SK-N-SH (cell line): Measurements from ENCODE around the gene OSBPL10. TPM values are rescaled to one million over a fixed set of nuclear protein-coding genes. Genes with fewer than 3 reads are reported as not detected.

Experiments used
- CTCF ChIA-PET: fragments of 300-600, 350-600 bp; formaldehyde crosslinking; extraction: SDS; loops from one replicate; lab custom pipeline; 2021; lab: Yijun Ruan, JAX
- POLR2A ChIA-PET: fragments of 350-600 bp; sonication (Branson Sonifier 250); formaldehyde crosslinking; extraction: SDS; loops from one replicate; lab custom pipeline; 2020; ENCODE audit warnings: antibody characterized with exemption, inconsistent platforms; lab: Yijun Ruan, JAX
- DNase-seq: peaks from one replicate; pipeline ENCODE4 v3.0.0; 2012
- H2AFZ ChIP-seq: fragments of 200-600 bp; sonication (generic); 2 replicates; pipeline ENCODE4 v1.8.1; 2016; ENCODE audit warnings: antibody characterized with exemption, mild to moderate bottlenecking, low read depth
- H3F3A ChIP-seq: fragments of 200-600 bp; sonication (generic); replicated peaks from 2 replicates; pipeline ENCODE3; 2016; ENCODE audit warnings: antibody characterized with exemption, mild to moderate bottlenecking; ENCODE audit not compliant: insufficient read depth
- H3K27ac ChIP-seq, 2 experiments: fragments of 200-500 bp in 1 of 2; fragments of 200-600 bp in 1 of 2; sonication (Bioruptor generic) in 1 of 2; sonication (generic), shearing (Covaris generic) in 1 of 2; 2 replicates each; pipeline versions ENCODE4 v1.5.1 to v1.6.1; 2014 to 2016; ENCODE audit warnings: low read depth in 2 of 2, inconsistent platforms in 1 of 2, low read length in 1 of 2, mild to moderate bottlenecking in 1 of 2, mixed read lengths in 1 of 2
- H3K27me3 ChIP-seq: fragments of 200-600 bp; sonication (generic), shearing (Covaris generic); 2 replicates; pipeline ENCODE4 v1.6.1; 2016; ENCODE audit warnings: mixed run types; ENCODE audit not compliant: insufficient read depth
- H3K36me3 ChIP-seq, 2 experiments: fragments of 200-500 bp in 1 of 2; fragments of 200-600 bp in 1 of 2; sonication (Bioruptor generic) in 1 of 2; sonication (generic) in 1 of 2; replicated peaks in 1 of 2; 2 replicates each; pipeline versions ENCODE3 to v1.5.1; 2014 to 2016; ENCODE audit warnings: low read length in 1 of 2, mild to moderate bottlenecking in 1 of 2; ENCODE audit not compliant: insufficient read depth in 2 of 2, control insufficient read depth in 1 of 2
- H3K4me1 ChIP-seq, 2 experiments: fragments of 200-500 bp in 1 of 2; fragments of 200-600 bp in 1 of 2; sonication (Bioruptor generic) in 1 of 2; sonication (generic), shearing (Covaris generic) in 1 of 2; 2 replicates each; pipeline versions ENCODE4 v1.5.1 to v1.6.1; 2014 to 2016; ENCODE audit warnings: low read depth in 1 of 2, low read length in 1 of 2, mixed run types in 1 of 2; ENCODE audit not compliant: insufficient read depth in 2 of 2, control insufficient read depth in 1 of 2
- H3K4me2 ChIP-seq: fragments of 200-600 bp; sonication (generic), shearing (Covaris generic); 2 replicates; pipeline ENCODE4 v1.6.1; 2017; ENCODE audit warnings: mixed run types
- H3K4me3 ChIP-seq, 2 experiments: fragments of 200-500 bp in 1 of 2; fragments of 200-600 bp in 1 of 2; sonication (Bioruptor generic) in 1 of 2; sonication (generic), shearing (Covaris generic) in 1 of 2; 2 replicates each; pipeline versions ENCODE4 v1.5.1 to v1.8.1; 2014 to 2016; ENCODE audit warnings: low read depth in 2 of 2, inconsistent platforms in 1 of 2, low read length in 1 of 2, mild to moderate bottlenecking in 1 of 2, mixed read lengths in 1 of 2, moderate library complexity in 1 of 2
- H3K79me2 ChIP-seq: fragments of 200-600 bp; sonication (generic); 2 replicates; pipeline ENCODE4 v1.8.1; 2017; ENCODE audit warnings: mild to moderate bottlenecking; ENCODE audit not compliant: insufficient read depth
- H3K9ac ChIP-seq: fragments of 200-600 bp; sonication (generic); 2 replicates; pipeline ENCODE4 v1.6.1; 2017; ENCODE audit warnings: mixed run types
- H3K9me2 ChIP-seq: fragments of 200-600 bp; sonication (generic); 2 replicates; pipeline ENCODE4 v1.6.1; 2017; ENCODE audit warnings: mixed run types
- H3K9me3 ChIP-seq: fragments of 200-600 bp; sonication (generic); 2 replicates; pipeline ENCODE4 v1.6.1; 2017; ENCODE audit warnings: mixed run types, mild to moderate bottlenecking, moderate library complexity
- H4K20me1 ChIP-seq: fragments of 200-600 bp; sonication (generic); 2 replicates; pipeline ENCODE4 v1.6.1; 2017; ENCODE audit warnings: mild to moderate bottlenecking, mixed run types; ENCODE audit not compliant: insufficient read depth
- CHD2 ChIP-seq: fragments of 150-350 bp; IDR thresholded peaks from 2 replicates; pipeline ENCODE4 v1.6.1; 2018; ENCODE audit warnings: low read length; ENCODE audit not compliant: partially characterized antibody
- ELF1 ChIP-seq: IDR thresholded peaks from 2 replicates; pipeline ENCODE4 v1.4.0; 2012
- FOSL2 ChIP-seq: IDR thresholded peaks from 2 replicates; pipeline ENCODE4 v1.4.0; 2012; ENCODE audit warnings: low read depth, mild to moderate bottlenecking, moderate library complexity, borderline replicate concordance
- FOXJ3 ChIP-seq: sonication (generic); formaldehyde crosslinking; IDR thresholded peaks from 2 replicates; pipeline ENCODE4 v1.5.1; 2020; ENCODE audit warnings: mild to moderate bottlenecking, missing genetic modification reagents
- GATA2 ChIP-seq: sonication (generic); formaldehyde crosslinking; IDR thresholded peaks from 2 replicates; pipeline ENCODE4 v1.5.0; 2020; ENCODE audit warnings: mild to moderate bottlenecking, missing genetic modification reagents
- IRF3 ChIP-seq: fragments of 150-350 bp; IDR thresholded peaks from 2 replicates; pipeline ENCODE4 v1.6.1; 2016; ENCODE audit warnings: mild to moderate bottlenecking, low read depth, low read length
- JUND ChIP-seq: IDR thresholded peaks from 2 replicates; pipeline ENCODE4 v1.4.0; 2012
- MEF2A ChIP-seq: IDR thresholded peaks from 2 replicates; pipeline ENCODE4 v1.4.0; 2012; ENCODE audit warnings: low read depth, borderline replicate concordance
- MXI1 ChIP-seq: IDR thresholded peaks from 2 replicates; pipeline ENCODE4 v1.6.1; 2012; ENCODE audit warnings: mild to moderate bottlenecking, low read depth, low read length, improper control_type of control experiment
- NFIC ChIP-seq: IDR thresholded peaks from 2 replicates; pipeline ENCODE4 v1.4.0; 2012; ENCODE audit warnings: borderline replicate concordance
- NRF1 ChIP-seq: IDR thresholded peaks from 2 replicates; pipeline ENCODE4 v1.6.1; 2012; ENCODE audit warnings: low read depth, mild to moderate bottlenecking, low read length
- PBX3 ChIP-seq: IDR thresholded peaks from 2 replicates; pipeline ENCODE4; 2012
- POLR2AphosphoS5 ChIP-seq: IDR thresholded peaks from 2 replicates; pipeline ENCODE4 v1.6.1; 2012; ENCODE audit warnings: low read depth, low read length
- RFX5 ChIP-seq: IDR thresholded peaks from 2 replicates; pipeline ENCODE4 v1.6.1; 2012; ENCODE audit warnings: mild to moderate bottlenecking, improper control_type of control experiment, low read length
- RXRA ChIP-seq: IDR thresholded peaks from 2 replicates; pipeline ENCODE4 v1.4.0; 2012; ENCODE audit warnings: low read depth, mild to moderate bottlenecking, borderline replicate concordance
- SIN3A ChIP-seq: IDR thresholded peaks from 2 replicates; pipeline ENCODE4 v1.6.1; 2012; ENCODE audit warnings: low read depth, mild to moderate bottlenecking, low read length, moderate library complexity, borderline replicate concordance
- SMC3 ChIP-seq: IDR thresholded peaks from 2 replicates; pipeline ENCODE4 v1.6.1; 2012; ENCODE audit warnings: low read depth, low read length, improper control_type of control experiment
- YY1 ChIP-seq: IDR thresholded peaks from 2 replicates; pipeline ENCODE4 v1.4.0; 2012; ENCODE audit warnings: low read depth, mild to moderate bottlenecking
- WGBS: methylation state at CpG from one replicate; pipeline ENCODE4 v1.1.6; 2017; ENCODE audit warnings: low lambda C conversion rate; 5-methylcytosine and 5-hydroxymethylcytosine counted together
- polyA plus RNA-seq, 3 experiments: library from polyadenylated mRNA; depleted of rRNA; stranded (reverse); fragments of >200 nt; gene quantifications; 2 replicates each; pipeline ENCODE4 v1.2.3, GENCODE V29; 2012

The OSBPL10 gene
- polyA plus RNA-seq, 1 of the 3 experiments (the other 2 are of a cell fraction): 0.12 TPM

GRCh38 chr3:31882431-31882830, 98.6 kb downstream of the OSBPL10 start:
- Histone ChIP-seq H3K4me2 (no peak overlapping the region), H3K27me3 (no peaks in the 10 kb centered on the region), H3K9me2 (no peaks in the 10 kb centered on the region), H2AFZ (no peak overlapping the region), H3K4me3 (no peak overlapping the region), H4K20me1 (no peaks in the 10 kb centered on the region), H3K9me3 (no peaks in the 10 kb centered on the region), H3K4me1 (no peaks in the 10 kb centered on the region), H3K79me2 (no peaks in the 10 kb centered on the region), H3F3A (no peaks in the 10 kb centered on the region)
- CTCF ChIA-PET: interaction anchor here (0.6 kb wide), 1 partner anchor 10 kb away, joined by 3 read pairs; no protein-coding TSS in a partner anchor
- DNase-seq: no peak
- TF ChIP-seq NRF1: no peak
- no peak for TF ChIP-seq NFIC
- TF ChIP-seq FOSL2: no peak
- TF ChIP-seq, all 33 proteins: peak for 0
- 59% methylated on average over 4 of the region's 4 CpGs for WGBS
- no peaks in the 10 kb centered on the region for H3K36me3 ChIP-seq
- POLR2A ChIA-PET: no interaction called here
- H3K27ac ChIP-seq: no peak overlapping the region
- no peak overlapping the region for H3K9ac ChIP-seq

GRCh38 chr3:31880482-31881078, 100.5 kb downstream of the OSBPL10 start:
- ChIA-PET POLR2A (no interaction called here), CTCF (interaction anchor here (0.9 to 1.3 kb wide), 2 partner anchors 19 to 22 kb away, joined by 3 read pairs; no protein-coding TSS in a partner anchor)
- no peak overlapping the region for H3K9ac ChIP-seq
- H3K27me3 ChIP-seq: no peaks in the 10 kb centered on the region
- no peak overlapping the region for H3K4me2 ChIP-seq
- no peaks in the 10 kb centered on the region for H3K9me3 ChIP-seq
- H2AFZ ChIP-seq: no peak overlapping the region
- no peaks in the 10 kb centered on the region for H4K20me1 ChIP-seq
- H3K27ac ChIP-seq: no peak overlapping the region
- H3K4me1 ChIP-seq: no peaks in the 10 kb centered on the region
- no peaks in the 10 kb centered on the region for H3K36me3 ChIP-seq
- TF ChIP-seq ELF1 (no peak), RXRA (no peak), YY1 (no peak), CHD2 (no peak), GATA2 (CRISPR knock-in tag) (no peak), JUND (no peak), FOSL2 (no peak), SMC3 (no peak), IRF3 (no peak), NFIC (no peak), MEF2A (no peak), RFX5 (no peak), FOXJ3 (CRISPR knock-in tag) (no peak), POLR2AphosphoS5 (no peak), SIN3A (no peak), PBX3 (no peak), NRF1 (no peak), MXI1 (no peak)
- H3K79me2 ChIP-seq: no peaks in the 10 kb centered on the region
- H3F3A ChIP-seq: no peaks in the 10 kb centered on the region
- no peaks in the 10 kb centered on the region for H3K9me2 ChIP-seq
- 22% methylated on average over 4 of the region's 4 CpGs for WGBS
- DNase-seq: no peak
- H3K4me3 ChIP-seq: no peak overlapping the region
